A549 (cell line): ENCODE results near the gene MCM5. TPM values are rescaled to one million over a fixed set of nuclear protein-coding genes. Genes with fewer than 3 reads are reported as not detected.

Experiments used
- ATAC-seq, 2 experiments: fragments of 200-7000 bp in 1 of 2; fragments of >200 bp in 1 of 2; cut with Nextera tagmentation in 1 of 2; cut with Tn5 transposase in 1 of 2; 3 replicates each; pipeline versions ENCODE4 v1.8.0 to v1.9.1; 2018 to 2020; ENCODE audit warnings: mild to moderate bottlenecking in 1 of 2, moderate library complexity in 1 of 2
- CTCF ChIA-PET: fragments of 300-600 bp; sonication (Branson Sonifier 250); formaldehyde crosslinking; extraction: SDS; loops from one replicate; lab custom pipeline; 2021; ENCODE audit warnings: antibody characterized with exemption, inconsistent platforms; lab: Yijun Ruan, JAX
- POLR2A ChIA-PET: fragments of 350-600 bp; formaldehyde crosslinking; extraction: SDS; loops from one replicate; lab custom pipeline; 2021; ENCODE audit warnings: antibody characterized with exemption, inconsistent platforms; lab: Yijun Ruan, JAX
- DNase-seq, 2 experiments: peaks; one replicate each; pipeline versions ENCODE4 v3.0.0 to v3.0.0-alpha.2; 2011 to 2016; ENCODE audit warnings: low read depth in 1 of 2, low spot score in 1 of 2
- FAIRE-seq: peaks from 2 replicates; lab custom pipeline; 2011; peaks lifted over from hg19 to GRCh38; lab: Jason Lieb, UNC
- H3K27ac ChIP-seq, 2 experiments: fragments of >200 bp; sonication (Bioruptor Twin); formaldehyde crosslinking; 3 replicates each; pipeline ENCODE4 v1.5.1; 2016 to 2017
- H3K4me1 ChIP-seq: fragments of >200 bp; sonication (Bioruptor Twin); formaldehyde crosslinking; 3 replicates; pipeline ENCODE4 v1.6.1; 2016
- H3K4me2 ChIP-seq: fragments of >200 bp; sonication (Bioruptor Twin); formaldehyde crosslinking; 3 replicates; pipeline ENCODE4 v1.6.1; 2016
- H3K4me3 ChIP-seq: fragments of >200 bp; sonication (Bioruptor Twin); formaldehyde crosslinking; 3 replicates; pipeline ENCODE4 v1.5.1; 2016
- H3K9me3 ChIP-seq: fragments of >200 bp; sonication (Bioruptor Twin); formaldehyde crosslinking; 3 replicates; pipeline ENCODE4 v1.6.1; 2016
- CBX8 ChIP-seq: fragments of 200-600 bp; sonication (generic); IDR thresholded peaks from 2 replicates; pipeline ENCODE4 v1.6.1; 2016
- CEBPB ChIP-seq, 2 experiments: fragments of >200 bp in 1 of 2; sonication (Bioruptor Twin) in 1 of 2; formaldehyde crosslinking in 1 of 2; IDR thresholded peaks; 2 replicates each; pipeline ENCODE4 v1.6.1; 2012 to 2016
- CHD2 ChIP-seq: fragments of 150-350 bp; IDR thresholded peaks from 2 replicates; pipeline ENCODE4 v1.6.1; 2014; ENCODE audit warnings: low read length; ENCODE audit not compliant: partially characterized antibody
- ESRRA ChIP-seq: fragments of 150-350 bp; IDR thresholded peaks from 2 replicates; pipeline ENCODE4 v1.6.1; 2014; ENCODE audit warnings: mild to moderate bottlenecking, low read length, borderline replicate concordance
- FOSL2 ChIP-seq, 2 experiments: fragments of 450-650 bp in 1 of 2; fragments of >200 bp in 1 of 2; sonication (Bioruptor Twin) in 1 of 2; formaldehyde crosslinking; IDR thresholded peaks; 2 replicates each; pipeline versions ENCODE4 v1.5.0 to v1.6.1; 2016 to 2020; ENCODE audit warnings: mild to moderate bottlenecking in 1 of 2, moderate library complexity in 1 of 2
- FOXS1 ChIP-seq: fragments of 250-450 bp; sonication (Bioruptor Pico); IDR thresholded peaks from 2 replicates; pipeline ENCODE4 v1.5.0; 2020; ENCODE audit warnings: mild to moderate bottlenecking, moderate library complexity
- HOXB13 ChIP-seq: fragments of 250-450 bp; sonication (Bioruptor Pico); IDR thresholded peaks from 2 replicates; pipeline ENCODE4 v1.5.0; 2020; ENCODE audit warnings: low read depth, mild to moderate bottlenecking, moderate library complexity
- HOXB5 ChIP-seq: fragments of 250-450 bp; sonication (Bioruptor Pico); IDR thresholded peaks from 2 replicates; pipeline ENCODE4 v1.5.0; 2020; ENCODE audit warnings: mild to moderate bottlenecking, moderate library complexity
- KDM5A ChIP-seq: fragments of 200-600 bp; sonication (generic); IDR thresholded peaks from 2 replicates; pipeline ENCODE4 v1.6.1; 2016; ENCODE audit warnings: antibody characterized with exemption, mild to moderate bottlenecking
- MAFK ChIP-seq: fragments of 450-650 bp; IDR thresholded peaks from 2 replicates; pipeline ENCODE4 v1.6.1; 2014; ENCODE audit not compliant: partially characterized antibody
- MYC ChIP-seq: IDR thresholded peaks from 2 replicates; pipeline ENCODE4 v1.6.1; 2012; ENCODE audit warnings: mild to moderate bottlenecking, inconsistent platforms, low read length, improper control_type of control experiment, borderline replicate concordance
- NPAS2 ChIP-seq: fragments of 250-450 bp; sonication (Bioruptor Pico); IDR thresholded peaks from 2 replicates; pipeline ENCODE4 v1.8.0; 2022; ENCODE audit warnings: mild to moderate bottlenecking, moderate library complexity, borderline replicate concordance
- NR3C1 ChIP-seq: fragments of >200 bp; sonication (Bioruptor Twin); formaldehyde crosslinking; IDR thresholded peaks from 3 replicates; pipeline ENCODE4 v1.6.1; 2017
- RARB ChIP-seq: fragments of 250-450 bp; sonication (Bioruptor Pico); IDR thresholded peaks from 2 replicates; pipeline ENCODE4 v1.8.0; 2021; ENCODE audit warnings: mild to moderate bottlenecking, moderate library complexity
- RNF2 ChIP-seq: fragments of 200-600 bp; sonication (generic); IDR thresholded peaks from 2 replicates; pipeline ENCODE4 v1.6.1; 2016; ENCODE audit warnings: low read depth, mild to moderate bottlenecking, antibody characterized with exemption, moderate library complexity, borderline replicate concordance
- SMC3 ChIP-seq: fragments of >200 bp; sonication (Bioruptor Twin); formaldehyde crosslinking; IDR thresholded peaks from 3 replicates; pipeline ENCODE4 v1.6.1; 2018; ENCODE audit warnings: inconsistent platforms
- TP53 ChIP-seq: fragments of 250-450 bp; sonication (Bioruptor Pico); IDR thresholded peaks from 2 replicates; pipeline ENCODE4 v1.5.0; 2021; ENCODE audit warnings: mild to moderate bottlenecking, moderate library complexity
- ZSCAN20 ChIP-seq: fragments of 250-450 bp; sonication (Bioruptor Pico); IDR thresholded peaks from 2 replicates; pipeline ENCODE4 v1.8.0; 2022; ENCODE audit warnings: mild to moderate bottlenecking, moderate library complexity
- WGBS: methylation state at CpG from one replicate; pipeline ENCODE4 v1.1.6; 2017; ENCODE audit errors: missing lambda C conversion rate; 5-methylcytosine and 5-hydroxymethylcytosine counted together
- polyA plus RNA-seq, 4 experiments: library from polyadenylated mRNA; depleted of rRNA in 3 of 4; stranded (reverse); fragments of >200 nt; fragmentation: RNase III in 1 of 4; extraction: RNeasy Plus Mini Kit Qiagen cat#74134 plus additional on column Dnase treatment in 1 of 4; gene quantifications; 2 replicates in 3 of 4; 3 replicates in 1 of 4; pipeline ENCODE4 v1.2.3, GENCODE V29; 2011 to 2017
- TF ChIP-seq, protein P1 (sequence below): fragments of 200-600 bp; sonication (generic); IDR thresholded peaks from 2 replicates; pipeline ENCODE4 v1.6.1; 2016; ENCODE audit warnings: antibody characterized with exemption, mild to moderate bottlenecking, moderate library complexity
- TF ChIP-seq, protein P2 (sequence below): IDR thresholded peaks from 2 replicates; pipeline ENCODE4 v1.6.1; 2012
- TF ChIP-seq, protein P3 (sequence below): fragments of >200 bp; sonication (Bioruptor Twin); formaldehyde crosslinking; IDR thresholded peaks from 2 replicates; pipeline ENCODE4 v1.6.1; 2016
- TF ChIP-seq, protein P4 (sequence below): fragments of >200 bp; sonication (Bioruptor Twin); formaldehyde crosslinking; IDR thresholded peaks from 3 replicates; pipeline ENCODE4 v1.6.1; 2016
- TF ChIP-seq, protein P5 (sequence below): fragments of >200 bp; sonication (Bioruptor Twin); formaldehyde crosslinking; IDR thresholded peaks from 3 replicates; pipeline ENCODE4 v1.5.1; 2016

MCM5 gene
- polyA plus RNA-seq, 2 of the 4 experiments (the other 2 are of a cell fraction) = 50.2 to 94.4 TPM

GRCh38 chr22:35417606-35418005, 17.7 kb downstream of the MCM5 start:
- ChIA-PET POLR2A (no interaction called here), CTCF (interaction anchor here (0.9 to 1.1 kb wide), 3 partner anchors 13 to 648 kb away, joined by 3 to 4 read pairs (median 3); no protein-coding TSS in a partner anchor)
- peak in 1 of 2 experiments; percentile 12; a peak in 3 of 6 replicates for ATAC-seq
- Histone ChIP-seq H3K4me3 (no peak overlapping the region), H3K9me3 (no peaks in the 10 kb centered on the region), H3K4me2 (peak overlapping the region; percentile 57), H3K4me1 (peaks cover 17% of the 10 kb centered on the region), H3K27ac (peak overlapping the region; percentile 46 to 80; a peak in 5 of 6 replicates)
- no peak for FAIRE-seq
- DNase-seq = no peak
- TF ChIP-seq SMC3 = no peak
- TF ChIP-seq HOXB5 (CRISPR knock-in tag) = no peak
- no peak for TF ChIP-seq RNF2
- TF ChIP-seq KDM5A = no peak
- TF ChIP-seq CBX8 = no peak
- TF ChIP-seq FOXS1 (CRISPR knock-in tag) = no peak
- no peak for TF ChIP-seq RARB (CRISPR knock-in tag)
- TF ChIP-seq ESRRA = no peak
- no peak for TF ChIP-seq NR3C1
- TF ChIP-seq, protein P1, sequence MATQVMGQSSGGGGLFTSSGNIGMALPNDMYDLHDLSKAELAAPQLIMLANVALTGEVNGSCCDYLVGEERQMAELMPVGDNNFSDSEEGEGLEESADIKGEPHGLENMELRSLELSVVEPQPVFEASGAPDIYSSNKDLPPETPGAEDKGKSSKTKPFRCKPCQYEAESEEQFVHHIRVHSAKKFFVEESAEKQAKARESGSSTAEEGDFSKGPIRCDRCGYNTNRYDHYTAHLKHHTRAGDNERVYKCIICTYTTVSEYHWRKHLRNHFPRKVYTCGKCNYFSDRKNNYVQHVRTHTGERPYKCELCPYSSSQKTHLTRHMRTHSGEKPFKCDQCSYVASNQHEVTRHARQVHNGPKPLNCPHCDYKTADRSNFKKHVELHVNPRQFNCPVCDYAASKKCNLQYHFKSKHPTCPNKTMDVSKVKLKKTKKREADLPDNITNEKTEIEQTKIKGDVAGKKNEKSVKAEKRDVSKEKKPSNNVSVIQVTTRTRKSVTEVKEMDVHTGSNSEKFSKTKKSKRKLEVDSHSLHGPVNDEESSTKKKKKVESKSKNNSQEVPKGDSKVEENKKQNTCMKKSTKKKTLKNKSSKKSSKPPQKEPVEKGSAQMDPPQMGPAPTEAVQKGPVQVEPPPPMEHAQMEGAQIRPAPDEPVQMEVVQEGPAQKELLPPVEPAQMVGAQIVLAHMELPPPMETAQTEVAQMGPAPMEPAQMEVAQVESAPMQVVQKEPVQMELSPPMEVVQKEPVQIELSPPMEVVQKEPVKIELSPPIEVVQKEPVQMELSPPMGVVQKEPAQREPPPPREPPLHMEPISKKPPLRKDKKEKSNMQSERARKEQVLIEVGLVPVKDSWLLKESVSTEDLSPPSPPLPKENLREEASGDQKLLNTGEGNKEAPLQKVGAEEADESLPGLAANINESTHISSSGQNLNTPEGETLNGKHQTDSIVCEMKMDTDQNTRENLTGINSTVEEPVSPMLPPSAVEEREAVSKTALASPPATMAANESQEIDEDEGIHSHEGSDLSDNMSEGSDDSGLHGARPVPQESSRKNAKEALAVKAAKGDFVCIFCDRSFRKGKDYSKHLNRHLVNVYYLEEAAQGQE = no peak
- no peak for TF ChIP-seq MYC
- whole genome bisulfite sequencing = 89% methylated on average over 8 of the region's 9 CpGs

DNA sequence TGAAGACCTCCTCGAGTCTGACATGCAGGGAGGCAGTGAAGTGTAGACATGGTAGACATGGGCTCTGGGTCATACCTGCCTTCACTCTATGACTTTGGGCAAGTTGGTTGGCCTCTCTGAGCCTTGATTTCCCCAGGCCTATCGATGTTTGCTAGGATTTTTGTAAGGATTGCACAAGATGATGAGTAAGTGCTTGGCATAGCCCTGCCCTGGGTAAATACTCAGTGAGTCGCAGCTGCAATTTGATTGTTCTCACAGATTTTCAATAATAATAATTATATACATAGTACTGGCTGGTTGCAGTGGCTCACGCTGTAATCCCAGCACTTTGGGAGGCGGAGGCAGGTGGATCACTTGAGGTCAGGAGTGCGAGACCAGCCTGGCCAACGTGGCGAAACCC, 18.1 kb downstream of the MCM5 start:
- ATAC-seq (peak in 1 of 2 experiments; percentile 40; a peak in 3 of 6 replicates), DNase-seq (no peak), FAIRE-seq (no peak)
- ChIA-PET CTCF (interaction anchor here (0.6 to 4.5 kb wide), 4 partner anchors 10 to 648 kb away, joined by 3 to 32 read pairs (median 4); no protein-coding TSS in a partner anchor), POLR2A (no interaction called here)
- WGBS = 50% methylated on average over 8 of the region's 8 CpGs
- peak overlapping the region; percentile 46 to 80; a peak in 5 of 6 replicates for H3K27ac ChIP-seq
- peaks cover 17% of the 10 kb centered on the region for H3K4me1 ChIP-seq
- no peak overlapping the region for H3K4me3 ChIP-seq
- TF ChIP-seq, protein P2, sequence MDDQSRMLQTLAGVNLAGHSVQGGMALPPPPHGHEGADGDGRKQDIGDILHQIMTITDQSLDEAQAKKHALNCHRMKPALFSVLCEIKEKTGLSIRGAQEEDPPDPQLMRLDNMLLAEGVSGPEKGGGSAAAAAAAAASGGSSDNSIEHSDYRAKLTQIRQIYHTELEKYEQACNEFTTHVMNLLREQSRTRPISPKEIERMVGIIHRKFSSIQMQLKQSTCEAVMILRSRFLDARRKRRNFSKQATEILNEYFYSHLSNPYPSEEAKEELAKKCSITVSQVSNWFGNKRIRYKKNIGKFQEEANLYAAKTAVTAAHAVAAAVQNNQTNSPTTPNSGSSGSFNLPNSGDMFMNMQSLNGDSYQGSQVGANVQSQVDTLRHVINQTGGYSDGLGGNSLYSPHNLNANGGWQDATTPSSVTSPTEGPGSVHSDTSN = no peak
- TF ChIP-seq CHD2 = no peak
- no peak for TF ChIP-seq NR3C1
- TF ChIP-seq, protein P3, sequence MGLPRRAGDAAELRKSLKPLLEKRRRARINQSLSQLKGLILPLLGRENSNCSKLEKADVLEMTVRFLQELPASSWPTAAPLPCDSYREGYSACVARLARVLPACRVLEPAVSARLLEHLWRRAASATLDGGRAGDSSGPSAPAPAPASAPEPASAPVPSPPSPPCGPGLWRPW = no peak
- no peak for TF ChIP-seq MAFK
- TF ChIP-seq, protein P4, sequence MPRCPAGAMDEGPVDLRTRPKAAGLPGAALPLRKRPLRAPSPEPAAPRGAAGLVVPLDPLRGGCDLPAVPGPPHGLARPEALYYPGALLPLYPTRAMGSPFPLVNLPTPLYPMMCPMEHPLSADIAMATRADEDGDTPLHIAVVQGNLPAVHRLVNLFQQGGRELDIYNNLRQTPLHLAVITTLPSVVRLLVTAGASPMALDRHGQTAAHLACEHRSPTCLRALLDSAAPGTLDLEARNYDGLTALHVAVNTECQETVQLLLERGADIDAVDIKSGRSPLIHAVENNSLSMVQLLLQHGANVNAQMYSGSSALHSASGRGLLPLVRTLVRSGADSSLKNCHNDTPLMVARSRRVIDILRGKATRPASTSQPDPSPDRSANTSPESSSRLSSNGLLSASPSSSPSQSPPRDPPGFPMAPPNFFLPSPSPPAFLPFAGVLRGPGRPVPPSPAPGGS = no peak
- no peak for TF ChIP-seq ZSCAN20 (CRISPR knock-in tag)
- TF ChIP-seq HOXB13 (CRISPR knock-in tag) = no peak
- no peak for TF ChIP-seq FOSL2 (IDR thresholded peaks at IDR 0.05)
- TF ChIP-seq FOSL2 (CRISPR knock-in tag; IDR thresholded peaks at IDR 0.05) = peak; percentile 44; the same call in 1 of the 2 replicates
- TF ChIP-seq, protein P5, sequence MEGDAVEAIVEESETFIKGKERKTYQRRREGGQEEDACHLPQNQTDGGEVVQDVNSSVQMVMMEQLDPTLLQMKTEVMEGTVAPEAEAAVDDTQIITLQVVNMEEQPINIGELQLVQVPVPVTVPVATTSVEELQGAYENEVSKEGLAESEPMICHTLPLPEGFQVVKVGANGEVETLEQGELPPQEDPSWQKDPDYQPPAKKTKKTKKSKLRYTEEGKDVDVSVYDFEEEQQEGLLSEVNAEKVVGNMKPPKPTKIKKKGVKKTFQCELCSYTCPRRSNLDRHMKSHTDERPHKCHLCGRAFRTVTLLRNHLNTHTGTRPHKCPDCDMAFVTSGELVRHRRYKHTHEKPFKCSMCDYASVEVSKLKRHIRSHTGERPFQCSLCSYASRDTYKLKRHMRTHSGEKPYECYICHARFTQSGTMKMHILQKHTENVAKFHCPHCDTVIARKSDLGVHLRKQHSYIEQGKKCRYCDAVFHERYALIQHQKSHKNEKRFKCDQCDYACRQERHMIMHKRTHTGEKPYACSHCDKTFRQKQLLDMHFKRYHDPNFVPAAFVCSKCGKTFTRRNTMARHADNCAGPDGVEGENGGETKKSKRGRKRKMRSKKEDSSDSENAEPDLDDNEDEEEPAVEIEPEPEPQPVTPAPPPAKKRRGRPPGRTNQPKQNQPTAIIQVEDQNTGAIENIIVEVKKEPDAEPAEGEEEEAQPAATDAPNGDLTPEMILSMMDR = no peak
- no peak for TF ChIP-seq TP53
- TF ChIP-seq NPAS2 = no peak
- peak in 1 of 2 experiments; percentile 84; a peak in 3 of 4 replicates for TF ChIP-seq CEBPB (IDR thresholded peaks at IDR 0.05)
- no peak for TF ChIP-seq HOXB5 (CRISPR knock-in tag)
- peak overlapping the region; percentile 57 for H3K4me2 ChIP-seq
- H3K9me3 ChIP-seq = no peaks in the 10 kb centered on the region
